ENCODE results near the gene CYB5R4.

Gene CYB5R4

DNA sequence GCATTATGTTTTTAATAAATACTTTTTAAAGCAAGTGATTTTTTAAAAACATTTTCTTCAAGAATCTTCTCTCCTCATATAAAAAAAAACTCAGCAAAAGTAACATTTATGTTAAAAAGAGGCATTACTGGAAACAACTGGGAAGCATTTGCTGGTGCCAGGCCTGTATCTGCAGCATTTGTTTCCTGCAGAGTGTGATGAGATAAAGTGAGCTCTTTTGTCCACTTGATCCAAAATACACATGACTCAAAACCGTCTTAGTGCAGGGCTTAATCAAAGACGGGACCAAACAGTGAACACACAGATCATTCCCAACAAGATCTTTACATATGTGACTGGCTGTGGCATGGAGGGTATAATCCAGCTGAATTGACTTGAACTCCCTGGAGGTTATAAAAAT is 34.7 kb upstream of the CYB5R4 start:
- H3K4me3 ChIP-seq (ENCODE audit: low read depth, low read length): no peak overlapping the region
- TF ChIP-seq MYC (IDR thresholded peaks at IDR 0.05; ENCODE audit: low read depth, low read length) (no peak), POLR2A (IDR thresholded peaks at IDR 0.05; ENCODE audit: extremely low read depth, insufficient read length) (no peak), CTCF (IDR thresholded peaks at IDR 0.05; ENCODE audit: low read depth, low read length) (no peak), MAX (IDR thresholded peaks at IDR 0.05; ENCODE audit: low read depth, low read length) (no peak)
- DNase-seq (ENCODE audit: low read depth): no peak

- no peak for DNase-seq (ENCODE audit: low read depth)
- TF ChIP-seq MAX (IDR thresholded peaks at IDR 0.05; ENCODE audit: low read depth, low read length): no peak
- no peak for TF ChIP-seq MYC (IDR thresholded peaks at IDR 0.05; ENCODE audit: low read depth, low read length)
- no peak for TF ChIP-seq POLR2A (IDR thresholded peaks at IDR 0.05; ENCODE audit: extremely low read depth, insufficient read length)
- no peak for TF ChIP-seq CTCF (IDR thresholded peaks at IDR 0.05; ENCODE audit: low read depth, low read length)
- H3K4me3 ChIP-seq (ENCODE audit: low read depth, low read length): no peak overlapping the region
Measured at GRCh38 chr6:83827050-83827449, 32.4 kb upstream of the CYB5R4 start.

DNA sequence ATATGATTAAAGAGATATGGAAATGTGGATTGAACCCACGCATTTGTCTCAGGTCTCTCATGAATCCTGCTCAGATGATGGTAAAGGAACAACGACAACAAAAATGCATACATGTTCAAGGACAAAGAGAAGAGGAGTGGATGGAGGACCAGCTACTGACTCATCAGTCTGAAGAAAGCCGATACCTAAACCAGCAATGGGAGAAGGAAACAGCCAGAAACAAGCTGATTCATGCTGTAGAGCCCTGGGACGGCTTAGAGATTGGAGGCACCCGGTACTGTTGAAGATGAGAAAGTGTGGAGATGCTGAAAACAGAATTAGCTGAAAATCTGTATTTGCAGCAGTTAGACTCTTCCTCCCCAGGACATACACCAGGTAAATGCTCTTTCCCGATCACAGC is 20.8 kb upstream of the CYB5R4 start:
- DNase-seq (ENCODE audit: low read depth): no peak
- no peak overlapping the region for H3K4me3 ChIP-seq (ENCODE audit: low read depth, low read length)
- TF ChIP-seq CTCF (IDR thresholded peaks at IDR 0.05; ENCODE audit: low read depth, low read length) (no peak), MYC (IDR thresholded peaks at IDR 0.05; ENCODE audit: low read depth, low read length) (no peak), MAX (IDR thresholded peaks at IDR 0.05; ENCODE audit: low read depth, low read length) (no peak)

- DNase-seq (ENCODE audit: low read depth): no peak
- H3K4me3 ChIP-seq (ENCODE audit: low read depth, low read length): no peak overlapping the region
- TF ChIP-seq MAX (IDR thresholded peaks at IDR 0.05; ENCODE audit: low read depth, low read length): no peak
- no peak for TF ChIP-seq CTCF (IDR thresholded peaks at IDR 0.05; ENCODE audit: low read depth, low read length)
- no peak for TF ChIP-seq POLR2A (IDR thresholded peaks at IDR 0.05; ENCODE audit: extremely low read depth, insufficient read length)
- TF ChIP-seq MYC (IDR thresholded peaks at IDR 0.05; ENCODE audit: low read depth, low read length): no peak
Measured at GRCh38 chr6:83844170-83844569, 15.3 kb upstream of the CYB5R4 start.

DNA sequence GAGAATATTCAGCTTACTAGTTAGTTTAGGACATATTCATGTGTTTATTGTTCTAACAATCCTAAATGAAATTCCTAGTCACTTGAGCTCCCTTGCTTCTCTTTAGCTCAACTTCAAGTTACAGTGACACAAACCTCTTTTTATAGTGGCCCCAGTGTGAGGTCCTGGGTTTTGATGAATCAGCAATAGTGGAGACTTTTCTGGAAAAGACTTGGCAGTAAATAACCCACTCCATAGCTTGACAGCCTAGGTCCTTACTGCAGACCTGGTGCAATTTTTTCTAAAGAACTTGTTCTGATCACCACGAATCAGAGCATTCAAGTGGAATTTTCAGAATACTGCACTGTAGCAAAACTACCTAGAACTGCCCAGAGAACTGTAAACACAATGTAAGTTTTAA is 13.2 kb upstream of the CYB5R4 start:
- H3K4me3 ChIP-seq (ENCODE audit: low read depth, low read length): no peak overlapping the region
- DNase-seq (ENCODE audit: low read depth): no peak
- TF ChIP-seq CTCF (IDR thresholded peaks at IDR 0.05; ENCODE audit: low read depth, low read length): no peak
- TF ChIP-seq MYC (IDR thresholded peaks at IDR 0.05; ENCODE audit: low read depth, low read length): no peak
- TF ChIP-seq MAX (IDR thresholded peaks at IDR 0.05; ENCODE audit: low read depth, low read length): no peak
- no peak for TF ChIP-seq POLR2A (IDR thresholded peaks at IDR 0.05; ENCODE audit: extremely low read depth, insufficient read length)

DNA sequence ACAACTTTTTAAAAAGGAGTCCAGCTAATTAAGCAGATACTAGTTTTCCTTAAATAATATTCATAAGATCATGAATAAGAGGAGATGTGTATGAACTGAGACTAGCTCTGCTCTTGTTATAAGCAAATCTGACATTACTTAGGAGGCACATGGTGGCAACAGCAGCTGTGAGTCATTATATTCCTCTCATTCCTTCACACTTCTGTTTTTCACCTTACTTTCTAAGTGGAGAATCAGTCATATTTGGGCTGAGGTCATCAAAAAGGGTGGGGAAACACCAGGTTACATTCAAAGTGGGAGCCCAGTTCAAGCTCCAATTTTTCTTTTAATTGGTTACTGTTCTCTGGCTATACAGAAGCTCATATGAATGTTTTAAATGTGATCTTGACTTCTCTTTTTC is 12.3 kb upstream of the CYB5R4 start:
- no peak for DNase-seq (ENCODE audit: low read depth)
- H3K4me3 ChIP-seq (ENCODE audit: low read depth, low read length): no peak overlapping the region
- no peak for TF ChIP-seq MAX (IDR thresholded peaks at IDR 0.05; ENCODE audit: low read depth, low read length)
- TF ChIP-seq CTCF (IDR thresholded peaks at IDR 0.05; ENCODE audit: low read depth, low read length): no peak
- no peak for TF ChIP-seq POLR2A (IDR thresholded peaks at IDR 0.05; ENCODE audit: extremely low read depth, insufficient read length)
- TF ChIP-seq MYC (IDR thresholded peaks at IDR 0.05; ENCODE audit: low read depth, low read length): no peak

All from NB4 (cell line).